ENCODE data around the gene TBC1D22A. TPM values are rescaled to one million over a fixed set of nuclear protein-coding genes. Genes with fewer than 3 reads are reported as not detected.

Gene TBC1D22A
- total and polyA plus RNA-seq, 9 of the 15 experiments (the other 6 are each of a cell fraction or from before 2014, with no cell fraction given) = 0.20 to 11.5 (median 5.2) TPM

GRCh38 chr22:47015589-47016178 lies 253.2 kb downstream of the TBC1D22A start:
- ATAC-seq (no peak), DNase-seq (ENCODE audit: extremely low read depth in 1 of 4, low spot score in 3 of 4) (no peak), FAIRE-seq (no peak)
- peaks cover 0 to 2% of the 10 kb centered on the region in 2 experiments; a peak in 1 of 5 replicates for H3K4me1 ChIP-seq (replicated peaks in 1 of 2; ENCODE audit: control insufficient read depth in 2 of 2, insufficient read depth in 2 of 2, low read length in 2 of 2)
- no TSS peak for BruUV-seq (replicated peaks)
- ChIA-PET POLR2A (interaction anchor here (0.6 to 0.7 kb wide), 2 partner anchors 188 to 499 kb away, joined by 3 read pairs; no protein-coding TSS in a partner anchor), CTCF (ENCODE audit: low intra/inter-chr PET ratio) (no interaction called here)
- 83% methylated on average over 16 of the region's 16 CpGs for WGBS (ENCODE audit: insufficient coverage, low coverage, missing lambda C conversion rate)
- H3K27me3 ChIP-seq (ENCODE audit: control insufficient read depth in 2 of 2, insufficient read depth in 2 of 2, low read length in 2 of 2) = no peaks in the 10 kb centered on the region
- H3K9me1 ChIP-seq (ENCODE audit: control insufficient read depth, insufficient read depth, low read length) = no peaks in the 10 kb centered on the region
- in situ Hi-C loops (cut with MboI) (no loop called here), intact Hi-C loops (cut with micrococcal nuclease) (no loop called here)
- H3K36me3 ChIP-seq (ENCODE audit: control insufficient read depth, insufficient read depth, low read length) = no peaks in the 10 kb centered on the region
- H3K4me2 ChIP-seq (ENCODE audit: insufficient read depth, low read length) = no peak overlapping the region
- H3K79me2 ChIP-seq (ENCODE audit: control insufficient read depth, insufficient read depth, low read length) = no peaks in the 10 kb centered on the region
- no peak overlapping the region for H3K4me3 ChIP-seq
- H3K27ac ChIP-seq (ENCODE audit: extremely low read depth, low read depth, low read length) = no peak overlapping the region
- no peak overlapping the region for H3K9ac ChIP-seq (ENCODE audit: insufficient read depth in 1 of 2, low read depth in 2 of 2, low read length in 2 of 2)
- H3K9me3 ChIP-seq (replicated peaks; ENCODE audit: control insufficient read depth, insufficient read depth, low read depth, low read length) = no peaks in the 10 kb centered on the region
- H2AFZ ChIP-seq (ENCODE audit: low read depth, low read length) = no peak overlapping the region
- no peaks in the 10 kb centered on the region for H4K20me1 ChIP-seq (replicated peaks; ENCODE audit: control insufficient read depth, insufficient read depth, low read length)
- TF ChIP-seq KAT7 (CRISPR knock-in tag; IDR thresholded peaks at IDR 0.05; ENCODE audit: borderline replicate concordance) (no peak), NCOA1 (IDR thresholded peaks at IDR 0.05; ENCODE audit: low read depth) (no peak), ZBTB8A (IDR thresholded peaks at IDR 0.05; ENCODE audit: partially characterized antibody) (no peak), STAT6 (CRISPR knock-in tag; IDR thresholded peaks at IDR 0.05) (no peak), ZNF75A (CRISPR knock-in tag; IDR thresholded peaks at IDR 0.05) (no peak), SNIP1 (IDR thresholded peaks at IDR 0.05; ENCODE audit: low read depth) (no peak), NR2C1 (IDR thresholded peaks at IDR 0.05) (no peak), NR2C1 (tag; IDR thresholded peaks at IDR 0.05) (no peak), ZFX (CRISPR knock-in tag; IDR thresholded peaks at IDR 0.05) (no peak), ZKSCAN1 (IDR thresholded peaks at IDR 0.05; ENCODE audit: low read depth, low read length) (no peak), ZNF444 (CRISPR knock-in tag; IDR thresholded peaks at IDR 0.05) (no peak), CTCF (IDR thresholded peaks at IDR 0.05 in 2 of 3, conservative IDR thresholded peaks at IDR 0.05 in 1 of 3; ENCODE audit: insufficient read depth in 2 of 3, low read depth in 1 of 3, low read length in 3 of 3) (no peak), ZNF668 (CRISPR knock-in tag; IDR thresholded peaks at IDR 0.05) (no peak), ZNF224 (CRISPR knock-in tag; IDR thresholded peaks at IDR 0.05) (no peak), HMG20B (CRISPR knock-in tag; IDR thresholded peaks at IDR 0.05) (no peak)
- TF ChIP-seq, protein P1, sequence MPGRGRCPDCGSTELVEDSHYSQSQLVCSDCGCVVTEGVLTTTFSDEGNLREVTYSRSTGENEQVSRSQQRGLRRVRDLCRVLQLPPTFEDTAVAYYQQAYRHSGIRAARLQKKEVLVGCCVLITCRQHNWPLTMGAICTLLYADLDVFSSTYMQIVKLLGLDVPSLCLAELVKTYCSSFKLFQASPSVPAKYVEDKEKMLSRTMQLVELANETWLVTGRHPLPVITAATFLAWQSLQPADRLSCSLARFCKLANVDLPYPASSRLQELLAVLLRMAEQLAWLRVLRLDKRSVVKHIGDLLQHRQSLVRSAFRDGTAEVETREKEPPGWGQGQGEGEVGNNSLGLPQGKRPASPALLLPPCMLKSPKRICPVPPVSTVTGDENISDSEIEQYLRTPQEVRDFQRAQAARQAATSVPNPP (IDR thresholded peaks at IDR 0.05; ENCODE audit: borderline replicate concordance, insufficient read depth, insufficient read length) = no peak
- TF ChIP-seq, protein P2, sequence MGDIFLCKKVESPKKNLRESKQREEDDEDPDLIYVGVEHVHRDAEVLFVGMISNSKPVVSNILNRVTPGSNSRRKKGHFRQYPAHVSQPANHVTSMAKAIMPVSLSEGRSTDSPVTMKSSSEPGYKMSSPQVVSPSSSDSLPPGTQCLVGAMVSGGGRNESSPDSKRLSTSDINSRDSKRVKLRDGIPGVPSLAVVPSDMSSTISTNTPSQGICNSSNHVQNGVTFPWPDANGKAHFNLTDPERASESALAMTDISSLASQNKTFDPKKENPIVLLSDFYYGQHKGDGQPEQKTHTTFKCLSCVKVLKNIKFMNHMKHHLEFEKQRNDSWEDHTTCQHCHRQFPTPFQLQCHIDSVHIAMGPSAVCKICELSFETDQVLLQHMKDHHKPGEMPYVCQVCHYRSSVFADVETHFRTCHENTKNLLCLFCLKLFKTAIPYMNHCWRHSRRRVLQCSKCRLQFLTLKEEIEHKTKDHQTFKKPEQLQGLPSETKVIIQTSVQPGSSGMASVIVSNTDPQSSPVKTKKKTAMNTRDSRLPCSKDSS (IDR thresholded peaks at IDR 0.05; ENCODE audit: low read depth, partially characterized antibody) = no peak

All from K562 (cell line).